HG03571 (cell line): Measurements from ENCODE around the gene TCTN1.
"Not testable (repeated sequence)": the region's sequence is repeated elsewhere in the genome, so short reads cannot be mapped to it uniquely, and the experiment has no call there.

Experiments
- ATAC-seq: cut with Tn5 transposase; IDR thresholded peaks from one replicate; pipeline ENCODE4 v1.9.1; 2021; ENCODE audit not compliant: unreplicated experiment

Gene TCTN1

DNA sequence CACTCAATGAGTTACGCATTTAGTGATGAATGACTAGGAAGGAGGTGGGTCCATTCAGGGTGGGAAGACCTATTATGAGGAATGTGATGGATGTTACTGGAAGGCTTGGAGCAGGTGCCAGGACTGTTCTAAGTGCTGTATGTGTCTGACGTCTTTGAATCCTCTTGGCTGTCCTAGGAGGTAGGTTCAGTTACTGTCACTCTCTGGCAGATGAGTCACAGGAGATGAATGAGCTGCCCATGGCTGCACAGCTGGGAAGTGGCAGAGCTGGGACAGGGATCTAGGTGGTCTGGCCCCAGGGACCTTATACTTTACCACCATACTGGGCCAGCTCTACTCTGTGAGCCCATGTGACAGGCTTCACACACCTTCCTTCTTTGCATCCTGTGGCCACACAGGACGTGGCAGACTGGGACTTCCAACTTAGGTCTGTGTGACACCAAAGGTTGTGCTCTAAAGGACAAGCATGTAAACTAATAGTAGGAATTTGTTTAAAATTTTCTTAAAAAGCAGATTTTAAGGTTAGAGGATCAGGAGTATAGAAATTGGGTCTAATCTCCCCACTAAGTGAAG, 24.0 kb downstream of the TCTN1 start:
- no peak for ATAC-seq

DNA sequence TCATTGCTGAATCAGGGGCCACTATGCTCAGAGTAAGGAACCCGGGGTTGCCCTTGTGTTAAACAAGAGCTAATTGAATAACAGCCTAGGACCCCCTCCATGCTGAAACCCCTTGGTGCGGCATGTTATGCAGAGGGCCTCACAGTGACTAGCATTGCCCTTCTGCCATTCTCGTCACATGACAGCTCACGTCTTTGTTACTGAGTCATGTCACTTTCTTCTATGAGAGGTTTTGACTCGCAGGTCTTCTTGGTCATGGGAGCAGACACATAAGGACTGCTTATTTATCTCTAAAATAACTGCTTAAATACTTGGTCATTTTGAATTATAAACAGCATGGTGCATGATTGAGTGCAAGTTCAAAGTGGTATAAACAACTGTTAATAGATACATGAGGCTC, 24.9 kb downstream of the TCTN1 start:
- ATAC-seq: no peak

DNA sequence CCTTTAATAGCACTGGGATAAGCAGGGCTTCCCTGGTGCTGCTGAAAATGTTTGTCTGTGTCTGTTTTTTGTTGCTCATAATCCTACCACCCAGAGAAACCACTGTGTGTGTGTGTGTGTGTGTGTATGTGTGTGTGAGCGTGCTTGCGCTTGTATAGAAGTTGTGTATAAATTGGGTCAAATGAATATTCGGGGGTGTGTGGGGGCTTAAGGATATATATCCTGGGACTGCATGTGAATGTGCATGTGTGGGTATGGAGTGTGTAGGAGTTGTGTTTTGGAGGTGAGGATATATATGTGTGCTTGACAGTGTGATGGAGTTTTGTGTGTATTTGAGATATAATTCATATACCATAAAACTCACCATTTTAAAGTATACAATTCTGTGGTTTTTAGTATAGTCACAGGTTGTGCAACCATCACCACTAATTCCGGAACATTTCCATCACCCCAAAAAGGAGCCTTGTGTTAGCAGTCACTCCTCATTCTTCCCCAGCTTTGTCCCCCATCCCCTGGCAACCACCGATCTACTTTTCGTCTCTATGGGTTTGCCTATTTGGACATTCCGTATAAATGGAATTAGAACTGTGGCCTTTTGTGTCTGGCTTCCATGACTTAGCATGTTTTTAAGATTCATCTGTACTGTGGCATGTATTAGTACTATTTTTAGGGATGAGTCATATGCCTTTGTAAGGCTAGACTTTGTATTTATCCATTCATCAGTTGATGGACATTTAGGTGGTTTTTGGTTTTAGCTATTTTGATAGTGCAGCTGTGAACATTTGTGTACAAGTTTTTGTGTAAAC, 25.6 kb downstream of the TCTN1 start:
- no peak for ATAC-seq

DNA sequence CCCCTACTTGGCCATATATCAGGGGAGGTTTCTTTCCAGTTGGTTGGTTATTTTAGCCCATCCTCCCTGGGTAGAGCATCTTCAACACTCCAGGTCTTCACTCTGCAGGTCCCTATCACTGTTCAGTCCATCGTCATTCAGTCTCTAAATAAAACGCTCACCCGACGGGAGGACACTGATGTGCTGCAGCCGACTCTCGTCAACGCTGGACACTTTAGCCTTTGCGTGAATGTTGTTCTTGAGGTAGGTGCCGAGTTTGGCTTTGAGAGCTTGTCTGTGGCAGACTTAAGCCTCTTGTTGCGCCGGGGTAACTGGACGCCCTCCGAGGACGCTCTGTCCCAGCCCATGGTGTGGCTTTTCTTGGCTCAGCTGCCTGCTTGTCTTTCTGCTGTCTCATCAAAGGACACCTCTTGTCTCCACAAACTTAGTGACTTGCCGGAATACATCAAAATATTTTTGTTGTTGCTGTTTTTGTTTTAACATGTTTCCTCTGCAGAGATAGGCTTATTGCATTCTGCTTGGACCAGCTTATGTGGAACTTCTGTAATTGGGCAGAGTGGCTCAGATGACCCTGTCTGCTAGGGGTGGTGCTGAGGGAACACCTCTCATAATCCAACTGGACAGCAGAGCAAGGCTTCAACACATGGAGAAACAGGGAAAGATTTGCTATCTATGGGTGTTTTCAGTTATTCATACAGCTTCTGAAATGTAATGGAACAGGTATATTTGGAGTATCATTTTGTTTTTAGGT, 26.5 kb downstream of the TCTN1 start:
- no peak for ATAC-seq

DNA sequence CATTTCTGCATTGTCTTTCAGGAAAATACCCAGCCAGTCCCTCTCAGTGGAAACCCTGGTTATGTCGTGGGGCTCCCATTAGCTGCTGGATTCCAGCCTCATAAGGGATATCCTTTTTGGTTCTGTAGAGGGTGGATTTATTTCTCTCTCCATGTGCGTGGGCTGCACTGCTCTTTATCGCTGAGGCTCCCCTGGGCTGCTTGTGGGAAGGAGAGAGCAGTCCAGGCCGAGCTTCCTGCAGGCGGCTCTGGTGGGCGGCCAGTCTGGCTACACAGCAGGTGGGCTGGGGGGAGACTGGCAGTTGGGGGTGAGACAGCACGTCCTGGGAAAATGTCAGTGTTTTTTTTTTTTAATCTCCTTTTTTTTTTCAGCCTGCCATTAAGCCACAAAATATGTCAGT, 27.6 kb downstream of the TCTN1 start:
- no peak for ATAC-seq

DNA sequence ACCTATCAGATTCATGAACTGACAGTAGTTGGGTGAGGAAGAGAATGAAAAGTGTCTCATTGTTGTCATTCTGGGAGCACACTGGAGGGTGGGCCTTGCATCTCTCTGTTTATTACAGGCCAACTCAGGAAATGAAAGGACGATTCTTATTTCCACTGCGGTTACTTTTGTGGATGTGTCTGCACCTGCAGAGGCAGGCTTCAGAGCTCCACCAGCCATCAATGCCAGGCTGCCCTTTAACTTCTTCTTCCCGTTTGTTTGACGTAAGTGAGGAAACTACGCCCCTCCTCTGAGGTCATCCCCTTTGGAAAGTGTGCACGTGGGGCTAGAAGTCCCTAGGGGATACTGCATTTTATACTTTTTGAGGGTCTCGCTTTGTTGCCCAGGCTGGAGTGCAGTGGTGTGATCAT, 33.7 kb downstream of the TCTN1 start:
- no peak for ATAC-seq

DNA sequence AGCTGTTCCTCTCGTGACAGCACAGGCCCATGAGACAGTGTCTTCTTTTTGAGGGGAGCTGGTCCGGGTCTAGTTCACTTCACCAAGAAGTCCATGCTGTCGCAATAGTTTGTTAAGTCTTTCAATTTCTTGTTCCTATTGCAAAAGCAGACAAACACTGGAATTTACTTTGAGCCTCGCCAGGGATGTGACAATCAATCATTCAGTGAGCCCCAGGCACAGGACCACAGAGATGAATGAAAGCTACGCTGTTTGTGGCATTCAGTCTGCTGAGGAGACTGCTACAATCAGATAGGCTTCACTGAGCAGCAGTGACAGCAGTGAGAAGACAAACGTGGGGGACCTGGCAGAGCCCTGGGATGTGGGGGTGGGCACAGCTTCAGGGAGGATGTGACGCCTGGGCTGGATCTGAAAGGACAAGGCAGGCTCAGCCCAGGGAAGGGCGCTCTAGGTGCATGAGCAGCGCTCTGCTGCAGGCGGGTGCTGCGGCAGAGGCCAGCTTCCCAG, 35.5 kb downstream of the TCTN1 start:
- no peak for ATAC-seq

DNA sequence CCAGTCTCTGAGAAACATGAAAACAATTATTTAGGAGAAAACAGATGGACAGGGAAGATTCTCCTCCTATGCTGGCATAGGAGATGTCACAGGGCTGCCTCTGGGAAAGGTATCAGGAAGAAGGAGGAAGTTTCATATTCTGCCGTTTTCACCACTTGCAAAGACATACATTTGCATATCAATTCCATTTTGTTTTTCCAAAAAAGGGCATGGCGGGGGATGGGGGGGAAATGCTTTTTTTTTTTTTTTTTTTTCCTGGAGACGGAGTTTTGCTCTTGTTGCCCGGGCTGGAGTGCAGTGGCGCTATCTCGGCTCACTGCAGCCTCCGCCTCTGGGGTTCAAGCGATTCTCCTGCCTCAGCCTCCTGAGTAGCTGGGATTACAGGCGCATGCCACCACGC, 40.3 kb downstream of the TCTN1 start:
- not testable (repeated sequence) for ATAC-seq

DNA sequence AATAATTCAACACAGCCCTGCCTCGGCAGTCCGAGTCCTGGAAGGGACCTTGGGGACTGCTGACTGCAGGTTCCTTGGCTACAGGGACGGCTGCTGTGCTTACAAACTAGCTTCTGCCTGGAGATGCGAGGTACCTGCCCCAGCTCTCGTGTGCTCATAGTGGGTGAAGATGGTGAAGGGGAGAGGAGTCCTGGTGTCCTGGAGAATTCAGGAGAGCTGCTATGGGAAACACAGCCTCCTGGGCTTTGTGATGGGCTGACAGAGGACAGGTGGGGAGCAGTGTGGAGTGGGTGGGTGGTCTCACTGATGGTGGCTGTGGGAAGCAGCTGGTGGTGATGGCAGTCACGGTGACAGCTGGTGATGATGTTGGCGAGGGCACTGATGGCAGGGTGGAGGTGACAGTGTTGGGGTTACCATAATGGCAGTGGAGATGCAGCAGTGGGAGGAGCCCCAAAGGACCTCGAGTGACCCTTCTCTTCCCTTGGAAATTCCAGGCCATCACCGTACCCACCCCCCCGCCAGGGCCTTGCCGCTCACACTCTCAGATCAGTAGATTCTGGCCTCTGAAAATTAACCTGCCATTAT, 42.2 kb downstream of the TCTN1 start:
- ATAC-seq: no peak

DNA sequence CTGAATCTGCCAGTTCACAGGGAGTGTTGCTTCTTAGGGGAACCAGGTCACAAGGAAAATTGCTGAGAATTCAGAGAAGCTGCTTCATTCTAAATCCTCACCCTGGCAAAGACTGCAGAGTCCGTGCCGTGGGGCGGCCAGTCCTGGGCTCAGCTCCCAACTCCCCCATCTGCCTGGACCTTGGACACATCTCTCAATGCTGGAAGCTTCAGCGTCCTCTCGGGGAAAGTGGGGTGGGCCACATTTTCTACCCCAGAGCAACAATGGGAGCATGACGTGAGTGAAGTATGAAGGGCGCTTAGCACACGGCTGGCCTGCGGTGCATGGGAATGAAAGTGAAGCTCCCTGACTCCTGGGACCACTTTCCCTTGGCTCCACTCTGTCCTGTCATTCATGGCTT, 43.8 kb downstream of the TCTN1 start:
- ATAC-seq: no peak

DNA sequence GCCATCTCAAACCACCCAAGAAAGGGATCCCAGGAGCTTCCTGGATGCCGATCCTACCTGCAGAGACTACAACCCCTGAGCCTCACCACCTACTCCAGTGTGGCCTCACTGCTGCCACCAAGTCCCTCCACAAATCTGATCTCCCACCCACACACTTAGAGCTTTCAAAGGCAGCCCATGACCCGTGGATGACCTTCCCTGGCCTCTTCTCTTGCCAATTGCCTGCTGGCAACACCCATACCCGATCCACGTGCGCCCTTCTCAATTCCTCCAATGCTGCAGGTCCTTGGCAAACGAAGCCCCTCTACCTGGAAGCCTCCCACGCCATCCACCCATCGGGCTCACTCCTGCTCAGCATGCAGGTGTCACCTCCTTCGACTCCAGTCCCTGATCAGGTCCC, 44.3 kb downstream of the TCTN1 start:
- no peak for ATAC-seq

DNA sequence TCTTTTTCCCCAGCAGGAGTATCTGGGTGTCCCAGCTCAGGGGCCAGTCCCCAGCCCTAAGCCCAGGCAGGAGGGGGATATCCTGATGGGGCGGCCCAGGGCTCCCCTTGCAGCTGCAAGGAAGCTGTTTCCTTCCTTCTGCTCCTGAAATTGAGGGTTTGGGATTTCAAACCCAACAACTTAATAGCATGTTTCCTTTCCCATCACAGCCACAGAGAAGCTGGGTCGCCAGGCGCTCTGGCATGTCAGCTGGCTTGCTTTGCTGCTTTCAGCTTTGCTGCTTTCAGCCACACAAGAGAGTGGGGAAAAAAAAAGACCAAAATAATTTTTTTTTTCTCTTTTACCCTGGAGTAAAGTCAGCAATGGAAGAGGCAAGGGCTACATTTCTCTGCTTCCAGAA, 44.9 kb downstream of the TCTN1 start:
- no peak for ATAC-seq

DNA sequence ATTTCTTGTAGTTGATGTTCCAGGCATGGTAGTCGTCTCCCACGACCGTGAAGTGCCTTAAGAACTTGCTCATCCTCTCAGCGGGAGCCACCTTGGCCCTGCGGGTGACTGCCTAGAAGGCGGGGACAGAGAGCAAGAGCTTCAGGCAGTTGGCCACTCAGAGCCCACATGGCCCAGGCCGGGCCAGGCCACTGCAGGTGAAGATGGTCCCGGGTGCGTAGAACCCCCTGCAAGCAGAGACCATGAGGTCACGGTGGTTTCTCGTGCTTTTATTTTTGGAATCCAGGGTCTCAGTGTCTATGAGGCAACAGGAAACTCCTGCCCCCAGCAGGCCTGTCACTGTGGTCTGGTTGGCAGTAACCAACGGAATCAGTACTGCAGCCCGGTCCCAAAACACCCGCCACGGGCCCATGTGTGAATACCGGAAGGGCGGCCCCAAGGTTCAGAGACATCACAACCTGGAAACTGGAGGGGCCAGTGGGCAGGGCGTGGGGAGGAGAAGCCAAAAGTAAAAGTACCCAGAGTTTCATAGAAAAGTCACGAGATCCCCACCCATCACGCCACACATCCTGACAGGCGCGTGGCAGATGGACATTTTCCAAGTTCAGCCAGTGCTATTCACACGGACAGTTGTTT, 47.5 kb downstream of the TCTN1 start:
- peak; percentile 88 for ATAC-seq

DNA sequence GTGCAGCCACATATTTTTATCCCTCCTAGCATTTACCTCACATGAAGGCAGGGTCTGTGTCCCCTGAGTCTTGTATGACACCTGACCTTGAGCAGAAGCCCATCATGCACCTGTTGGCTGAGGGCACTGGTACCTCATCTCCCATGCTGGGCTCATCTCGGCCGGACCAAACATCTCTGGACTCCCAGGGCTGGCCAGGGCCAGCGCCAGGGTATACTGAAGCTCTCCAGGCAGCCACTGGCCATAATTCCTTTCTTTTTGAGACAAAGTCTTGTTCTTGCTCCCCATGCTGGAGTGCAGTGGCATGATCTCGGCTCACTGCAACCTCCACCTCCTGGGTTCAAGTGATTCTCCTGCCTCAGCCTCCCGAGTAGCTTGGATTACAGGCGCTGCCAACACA, 53.0 kb downstream of the TCTN1 start:
- no peak for ATAC-seq

DNA sequence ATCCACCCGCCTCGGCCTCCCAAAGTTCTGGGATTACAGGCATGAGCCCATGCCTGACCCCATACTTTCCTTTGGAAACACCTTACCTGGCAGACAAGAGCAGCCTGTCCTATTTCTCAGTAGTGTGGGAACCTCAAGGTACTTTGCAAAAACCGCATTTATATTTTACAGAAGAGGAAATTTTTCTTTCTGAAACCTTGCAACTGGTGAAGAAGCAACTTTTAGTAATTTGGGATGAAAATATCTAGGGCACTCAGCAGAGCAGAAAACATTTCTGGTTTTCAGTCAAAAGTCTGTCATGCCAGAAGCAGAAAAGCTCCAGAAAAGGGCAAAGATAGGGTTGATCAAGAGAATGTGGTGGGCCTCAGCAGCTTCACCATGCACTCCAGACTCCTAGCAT, 53.7 kb downstream of the TCTN1 start:
- ATAC-seq: no peak

DNA sequence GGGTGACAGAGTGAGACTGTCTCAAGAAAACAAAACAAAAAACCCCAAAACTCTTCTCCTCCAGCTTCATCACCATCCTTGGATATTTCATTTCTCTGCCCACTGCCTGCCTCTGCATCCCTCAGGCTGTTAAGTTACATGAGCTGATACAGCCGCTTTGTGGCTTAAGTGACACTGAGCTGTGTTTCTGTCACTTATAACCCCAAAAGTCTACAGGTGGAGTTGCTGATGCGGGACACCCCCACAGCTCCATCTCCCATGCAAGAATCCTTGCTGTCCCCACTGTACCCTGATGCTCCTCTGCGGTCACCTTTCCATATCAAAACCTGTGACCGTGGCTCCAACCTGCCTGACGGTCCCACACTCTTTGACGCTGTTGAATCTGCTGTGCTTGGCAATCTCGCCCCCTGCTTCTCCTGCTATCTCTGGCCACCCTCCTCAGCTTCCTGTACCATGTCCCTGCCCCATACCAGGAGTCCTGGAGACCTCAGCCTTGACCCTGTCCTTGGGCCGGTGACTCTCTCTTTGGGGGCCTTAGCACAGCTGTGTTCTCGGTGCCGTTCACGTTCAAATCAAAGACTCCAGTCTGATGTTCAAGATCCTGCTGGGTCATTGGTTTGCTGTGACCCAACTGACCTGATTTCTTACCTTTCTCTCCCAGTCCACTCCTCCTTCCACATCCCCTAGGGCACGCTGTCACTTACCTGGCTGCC, 54.7 kb downstream of the TCTN1 start:
- peak; percentile 9 for ATAC-seq

DNA sequence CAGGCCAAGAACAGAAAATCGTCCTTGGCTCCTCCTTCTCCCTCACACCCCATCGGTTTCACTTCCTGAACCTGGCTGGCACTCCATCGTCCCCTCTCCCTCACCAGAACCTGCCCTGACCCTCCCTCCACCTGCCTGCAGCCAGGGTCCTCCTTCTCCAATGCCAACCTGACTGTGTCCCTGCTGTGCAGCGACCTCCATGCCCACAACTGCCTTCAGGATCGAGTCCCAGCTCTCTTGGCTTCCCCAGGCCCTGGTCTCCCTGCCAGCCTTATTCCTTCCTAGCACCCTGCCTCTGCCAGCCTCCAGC, 55.2 kb downstream of the TCTN1 start:
- peak; percentile 34 for ATAC-seq

DNA sequence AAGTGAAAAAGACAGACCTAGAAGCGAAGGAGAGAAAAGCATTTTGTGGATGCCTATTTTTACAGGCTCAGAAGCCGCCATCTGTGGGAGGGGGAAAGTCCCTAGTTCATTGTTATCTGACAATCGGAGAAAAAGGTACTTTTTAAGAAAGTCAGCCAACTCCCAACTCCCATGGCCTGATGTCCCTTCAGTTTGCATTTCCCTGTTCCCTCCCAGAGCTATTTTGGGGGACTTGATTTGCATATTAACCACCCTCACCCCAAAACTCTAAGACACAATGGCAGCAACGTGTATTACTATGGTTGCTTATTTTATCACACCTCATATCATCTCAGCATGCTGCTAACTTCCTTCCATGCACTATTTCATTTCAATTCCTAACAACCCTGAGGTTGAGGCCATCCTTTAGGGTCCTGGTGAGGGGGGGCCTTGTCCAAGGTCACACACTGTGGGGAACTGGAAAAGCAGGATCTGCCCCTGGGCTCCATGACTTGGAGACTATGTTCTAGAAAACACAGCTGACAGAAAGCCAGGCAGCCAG, 56.3 kb downstream of the TCTN1 start:
- ATAC-seq: no peak

DNA sequence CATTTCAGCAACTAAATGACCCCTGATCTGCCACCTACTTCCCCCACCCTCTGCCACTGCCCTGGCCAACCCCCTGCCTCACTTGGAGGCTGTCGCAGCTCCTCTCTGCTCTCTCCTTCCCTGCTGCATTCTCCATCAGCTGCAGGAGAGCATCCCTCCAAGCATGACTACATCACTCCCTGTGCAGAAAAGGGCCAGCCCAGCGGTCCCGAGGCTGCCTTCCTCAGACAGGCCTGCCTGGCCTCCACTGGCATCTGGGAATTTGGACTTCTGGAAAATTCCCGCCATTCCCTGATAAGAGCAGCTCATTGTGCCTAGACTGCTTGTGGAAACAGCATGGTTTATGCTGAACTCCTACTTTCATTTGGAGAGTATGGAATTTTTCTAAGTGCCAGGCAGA, 62.2 kb downstream of the TCTN1 start:
- ATAC-seq: no peak

DNA sequence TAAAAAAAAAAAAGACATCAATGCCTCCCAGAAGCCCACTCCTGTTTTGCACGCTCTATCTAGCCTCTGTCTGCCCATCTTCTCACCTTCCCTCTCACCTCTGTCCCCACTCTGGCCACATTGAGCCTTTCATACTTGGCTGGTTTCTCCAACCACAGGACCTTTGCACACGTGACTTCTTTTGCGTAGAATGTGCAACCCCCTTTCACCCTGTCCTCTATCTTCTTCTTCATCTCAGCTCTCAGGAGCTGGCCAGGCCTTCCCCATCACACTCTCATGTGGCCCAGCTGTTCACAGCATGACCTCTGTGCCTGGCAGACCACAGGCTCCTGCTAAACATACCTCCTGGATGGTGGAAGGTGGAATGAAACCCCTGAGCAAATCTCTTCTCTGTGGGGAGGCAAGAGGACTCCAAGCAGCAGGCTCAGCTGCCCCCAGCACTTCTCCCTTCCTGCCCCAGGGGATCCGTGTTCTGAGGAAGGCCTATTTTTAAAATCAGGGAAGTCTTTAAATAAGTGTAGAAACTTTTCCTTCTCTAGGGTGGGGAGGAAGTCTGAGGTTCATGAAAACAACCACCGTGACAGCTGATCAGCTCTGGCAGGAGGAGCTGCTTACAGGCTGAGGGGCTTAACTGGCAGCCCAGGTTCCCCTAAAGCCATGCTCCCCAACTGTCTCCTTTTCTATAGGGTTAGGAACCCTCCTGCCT, 63.4 kb downstream of the TCTN1 start:
- peak; percentile 83 for ATAC-seq
